ENCODE measurements around the gene CCR5AS.

Gene CCR5AS

GRCh38 chr3:46456118-46456517 is 49.3 kb upstream of the CCR5AS start:
- WGBS, 2 experiments (ENCODE audit: extremely low coverage in 1 of 2, insufficient coverage in 1 of 2, insufficient read length in 1 of 2, insufficient replicate concordance in 2 of 2, low coverage in 1 of 2, low lambda C conversion rate in 2 of 2, missing lambda C conversion rate in 1 of 2): 92% methylated on average over 14 of the region's 14 CpGs; no CpG with 5 or more reads in 1 of the 2 experiments
- no peak for FAIRE-seq
- H4K20me1 ChIP-seq (replicated peaks in 1 of 2; ENCODE audit: control insufficient read depth in 1 of 2, insufficient read depth in 2 of 2, low read length in 2 of 2): no peaks in the 10 kb centered on the region

More at GRCh38 chr3:46456118-46456517, 49.3 kb upstream of the CCR5AS start:
- no peak overlapping the region for H3K23ac ChIP-seq (ENCODE audit: insufficient read length)
- no peaks in the 10 kb centered on the region for H3K23me2 ChIP-seq (ENCODE audit: low read depth, low read length)
- no peak overlapping the region for H3K14ac ChIP-seq (ENCODE audit: insufficient read length)
- no peak overlapping the region for H3K56ac ChIP-seq (replicated peaks; ENCODE audit: insufficient read length, low read depth, low read length)
- no peak overlapping the region for H3K9ac ChIP-seq (replicated peaks in 1 of 4; ENCODE audit: extremely low read depth in 1 of 4, low read depth in 3 of 4, low read length in 3 of 4)
- no peak overlapping the region for H2AFZ ChIP-seq (ENCODE audit: low read length)
- no peaks in the 10 kb centered on the region for H3K79me1 ChIP-seq (ENCODE audit: low read depth, low read length)
- H3K27me3 ChIP-seq (replicated peaks in 1 of 4; ENCODE audit: control insufficient read depth in 3 of 4, extremely low read depth in 1 of 4, insufficient read depth in 3 of 4, low read length in 3 of 4): no peaks in the 10 kb centered on the region
- H2BK12ac ChIP-seq (ENCODE audit: low read depth, low read length): no peak overlapping the region
- no peak for DNase-seq (ENCODE audit: low read depth in 1 of 2, low spot score in 2 of 2)
- H2BK120ac ChIP-seq (replicated peaks; ENCODE audit: low read depth, low read length): no peak overlapping the region
- no peak overlapping the region for H3K18ac ChIP-seq (ENCODE audit: extremely low read depth, low read length)
- POLR2A ChIA-PET (ENCODE audit: partially characterized antibody): no interaction called here
- H4K8ac ChIP-seq (ENCODE audit: extremely low read depth, insufficient read depth, low read length): no peak overlapping the region
- H4K91ac ChIP-seq (replicated peaks; ENCODE audit: insufficient read length, low read length): no peak overlapping the region
- H3K4ac ChIP-seq (replicated peaks; ENCODE audit: insufficient read length, low read depth, low read length): no peak overlapping the region
- TF ChIP-seq CEBPB (IDR thresholded peaks at IDR 0.05; ENCODE audit: low read depth, low read length): no peak
- no peak for TF ChIP-seq KDM4A (IDR thresholded peaks at IDR 0.05; ENCODE audit: low read depth, low read length, severe bottlenecking)
- no peak for TF ChIP-seq TEAD4 (IDR thresholded peaks at IDR 0.05; ENCODE audit: low read depth, low read length)
- no peak for TF ChIP-seq JUND (IDR thresholded peaks at IDR 0.05; ENCODE audit: low read length)
- TF ChIP-seq EGR1 (IDR thresholded peaks at IDR 0.05; ENCODE audit: borderline replicate concordance, low read depth, low read length): no peak
- no peaks in the 10 kb centered on the region for H3K4me1 ChIP-seq (replicated peaks in 1 of 4; ENCODE audit: control insufficient read depth in 3 of 4, insufficient read depth in 4 of 4, low read length in 3 of 4)
- H3K27ac ChIP-seq (ENCODE audit: low read depth, low read length): no peak overlapping the region
- no peak overlapping the region for H4K5ac ChIP-seq (ENCODE audit: insufficient read length, low read depth, low read length)
- H3K4me3 ChIP-seq (ENCODE audit: extremely low read depth in 1 of 4, insufficient read depth in 2 of 4, low read depth in 3 of 4, low read length in 4 of 4): no peak overlapping the region
- no peak overlapping the region for H2BK5ac ChIP-seq (ENCODE audit: low read depth, low read length)
- H3K36me3 ChIP-seq (ENCODE audit: control insufficient read depth in 2 of 4, insufficient read depth in 4 of 4, low read length in 3 of 4): no peaks in the 10 kb centered on the region
- no peaks in the 10 kb centered on the region for H3K9me3 ChIP-seq (ENCODE audit: insufficient read depth in 2 of 2, low read depth in 1 of 2, low read length in 1 of 2)
- H2AK5ac ChIP-seq (ENCODE audit: low read depth, low read length): no peak overlapping the region
- H2BK15ac ChIP-seq (ENCODE audit: low read length): no peak overlapping the region
- CTCF ChIA-PET (ENCODE audit: partially characterized antibody): interaction anchor here (0.7 to 1.3 kb wide), 2 partner anchors 173 to 215 kb away, joined by 3 to 4 read pairs; no protein-coding TSS in a partner anchor
- H3K79me2 ChIP-seq (ENCODE audit: control insufficient read depth in 1 of 2, insufficient read depth in 2 of 2, low read length in 2 of 2): no peaks in the 10 kb centered on the region
- no peak overlapping the region for H2BK20ac ChIP-seq (ENCODE audit: low read length)
- no peak overlapping the region for H3K4me2 ChIP-seq (ENCODE audit: insufficient read depth in 1 of 2, low read depth in 2 of 2, low read length in 2 of 2)
